HG02610 (cell line): ENCODE measurements around the gene LGALS9C.
"Not testable (repeated sequence)": the region's sequence is repeated elsewhere in the genome, so short reads cannot be mapped to it uniquely, and the experiment has no call there.

Experiments used
- ATAC-seq: cut with Tn5 transposase; IDR thresholded peaks from one replicate; pipeline ENCODE4 v1.9.1; 2021; ENCODE audit warnings: mild to moderate bottlenecking, moderate library complexity; ENCODE audit not compliant: unreplicated experiment

LGALS9C gene

GRCh38 chr17:18478362-18478761 lies 1.8 kb downstream of the LGALS9C start:
- not testable (repeated sequence) for ATAC-seq

GRCh38 chr17:18478977-18479595 lies 2.5 kb downstream of the LGALS9C start:
- ATAC-seq, result not testable (repeated sequence)

- not testable (repeated sequence) for ATAC-seq
Observed at GRCh38 chr17:18481775-18482174, 5.2 kb downstream of the LGALS9C start.

- not testable (repeated sequence) for ATAC-seq
Observed at GRCh38 chr17:18485936-18486464, 9.4 kb downstream of the LGALS9C start.

GRCh38 chr17:18487633-18488032 lies 11.0 kb downstream of the LGALS9C start:
- not testable (repeated sequence) for ATAC-seq

- ATAC-seq, result not testable (repeated sequence)
Observed at GRCh38 chr17:18488622-18489021, 12.0 kb downstream of the LGALS9C start.

- ATAC-seq, result not testable (repeated sequence)
Observed at GRCh38 chr17:18490016-18490415, 13.4 kb downstream of the LGALS9C start.

- ATAC-seq, result peak; percentile 74
Observed at GRCh38 chr17:18492712-18493480, 16.3 kb downstream of the LGALS9C start.

GRCh38 chr17:18494250-18494768 lies 17.7 kb downstream of the LGALS9C start:
- not testable (repeated sequence) for ATAC-seq

- ATAC-seq, result not testable (repeated sequence)
Observed at GRCh38 chr17:18497044-18497443, 20.5 kb downstream of the LGALS9C start.

- ATAC-seq, result not testable (repeated sequence)
Observed at GRCh38 chr17:18499100-18499499, 22.5 kb downstream of the LGALS9C start.

GRCh38 chr17:18499756-18500155 lies 23.2 kb downstream of the LGALS9C start:
- not testable (repeated sequence) for ATAC-seq

- ATAC-seq, result not testable (repeated sequence)
Observed at GRCh38 chr17:18500281-18500680, 23.7 kb downstream of the LGALS9C start.

GRCh38 chr17:18500816-18501215 lies 24.2 kb downstream of the LGALS9C start:
- ATAC-seq, result not testable (repeated sequence)

GRCh38 chr17:18503221-18503620 lies 26.6 kb downstream of the LGALS9C start:
- not testable (repeated sequence) for ATAC-seq

- ATAC-seq, result not testable (repeated sequence)
Observed at GRCh38 chr17:18507729-18508128, 31.1 kb downstream of the LGALS9C start.

- not testable (repeated sequence) for ATAC-seq
Observed at GRCh38 chr17:18508667-18509066, 32.1 kb downstream of the LGALS9C start.

- not testable (repeated sequence) for ATAC-seq
Observed at GRCh38 chr17:18521100-18521499, 44.5 kb downstream of the LGALS9C start.

- not testable (repeated sequence) for ATAC-seq
Observed at GRCh38 chr17:18525015-18525414, 48.4 kb downstream of the LGALS9C start.

GRCh38 chr17:18526168-18526800 lies 49.7 kb downstream of the LGALS9C start:
- not testable (repeated sequence) for ATAC-seq

- ATAC-seq, result not testable (repeated sequence)
Observed at GRCh38 chr17:18527354-18527753, 50.8 kb downstream of the LGALS9C start.
